NT2/D1 (cell line): ENCODE results near the gene SPATA2L.
"Not testable (repeated sequence)": the region's sequence is repeated elsewhere in the genome, so short reads cannot be mapped to it uniquely, and the experiment has no call there.

Source experiments
- DNase-seq: peaks from one replicate; pipeline ENCODE4 v3.0.0-alpha.2; 2011; ENCODE audit warnings: low read depth, low spot score
- H3K27me3 ChIP-seq: 2 replicates; pipeline ENCODE4 v1.6.0; 2011; ENCODE audit warnings: mild to moderate bottlenecking; ENCODE audit not compliant: insufficient read length, insufficient read depth
- H3K36me3 ChIP-seq: 2 replicates; pipeline ENCODE4 v1.6.1; 2011; ENCODE audit warnings: mild to moderate bottlenecking, low read length, mixed read lengths; ENCODE audit not compliant: insufficient read depth, insufficient read length
- H3K4me1 ChIP-seq: 2 replicates; pipeline ENCODE4 v1.5.1; 2011; ENCODE audit not compliant: insufficient read depth, insufficient read length
- H3K4me3 ChIP-seq: 2 replicates; pipeline ENCODE4 v1.5.1; 2011; ENCODE audit warnings: low read depth; ENCODE audit not compliant: insufficient read length
- H3K9ac ChIP-seq: 2 replicates; pipeline ENCODE4 v1.6.0; 2011; ENCODE audit warnings: low read depth; ENCODE audit not compliant: insufficient read length
- H3K9me3 ChIP-seq: 2 replicates; pipeline ENCODE4 v1.5.1; 2011; ENCODE audit warnings: mild to moderate bottlenecking, low read length; ENCODE audit not compliant: insufficient read depth
- SUZ12 ChIP-seq: IDR thresholded peaks from 2 replicates; pipeline ENCODE4 v1.6.1; 2011; ENCODE audit not compliant: insufficient read length, insufficient read depth; ENCODE audit errors: extremely low read depth
- YY1 ChIP-seq: IDR thresholded peaks from 2 replicates; pipeline ENCODE4 v1.6.1; 2011; ENCODE audit not compliant: insufficient read length, insufficient read depth
- ZNF274 ChIP-seq: IDR thresholded peaks from 2 replicates; pipeline ENCODE4 v1.6.1; 2011; ENCODE audit warnings: mild to moderate bottlenecking, low read depth, low read length

SPATA2L gene

DNA sequence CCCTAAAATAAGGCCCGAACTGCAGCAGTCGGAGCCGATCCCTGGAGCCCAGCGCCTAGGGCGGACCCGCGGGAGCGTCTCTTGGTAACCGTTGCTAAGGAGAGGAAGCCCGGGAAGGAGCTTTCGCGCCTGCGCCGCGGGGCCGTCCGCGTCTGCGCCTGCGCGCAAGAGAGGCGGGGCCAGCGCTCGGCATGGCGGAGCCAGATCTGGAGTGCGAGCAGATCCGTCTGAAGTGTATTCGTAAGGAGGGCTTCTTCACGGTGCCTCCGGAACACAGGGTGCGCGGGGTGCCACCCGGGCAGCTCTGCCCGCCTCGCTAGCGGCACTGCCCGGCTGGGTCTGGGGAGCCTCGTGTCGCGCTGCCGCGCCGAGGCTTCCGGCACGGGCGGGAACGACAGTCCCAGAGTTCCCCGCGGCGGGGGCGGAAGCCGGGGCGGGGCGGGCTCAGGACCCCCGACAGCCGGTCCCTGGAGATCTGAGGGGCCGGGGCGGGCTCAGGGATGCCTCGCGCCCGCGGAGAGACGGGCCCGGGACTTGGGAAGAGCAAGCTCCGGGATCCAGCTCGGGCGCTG lies 14.9 kb downstream of the SPATA2L start, which contains the start of gene CDK10:
CDK10 (plus strand) TSS at position 170 of the 572 bp plus-strand sequence; CDS start at position 192, 22 bp downstream.
- TF ChIP-seq SUZ12 (no peak), YY1 (peak; percentile 54)
- H3K36me3 ChIP-seq = peaks cover 50% of the 10 kb centered on the region
- H3K4me3 ChIP-seq = peak within 1 kb of the TSS; percentile 97
- peak within 1 kb of the TSS; percentile 99 for H3K9ac ChIP-seq
- H3K27me3 ChIP-seq = no peaks in the 10 kb centered on the region
- H3K9me3 ChIP-seq = peaks cover 31% of the 10 kb centered on the region; the same call in 1 of the 2 replicates
- peaks cover 13% of the 10 kb centered on the region for H3K4me1 ChIP-seq
- DNase-seq = peak; percentile 88

DNA sequence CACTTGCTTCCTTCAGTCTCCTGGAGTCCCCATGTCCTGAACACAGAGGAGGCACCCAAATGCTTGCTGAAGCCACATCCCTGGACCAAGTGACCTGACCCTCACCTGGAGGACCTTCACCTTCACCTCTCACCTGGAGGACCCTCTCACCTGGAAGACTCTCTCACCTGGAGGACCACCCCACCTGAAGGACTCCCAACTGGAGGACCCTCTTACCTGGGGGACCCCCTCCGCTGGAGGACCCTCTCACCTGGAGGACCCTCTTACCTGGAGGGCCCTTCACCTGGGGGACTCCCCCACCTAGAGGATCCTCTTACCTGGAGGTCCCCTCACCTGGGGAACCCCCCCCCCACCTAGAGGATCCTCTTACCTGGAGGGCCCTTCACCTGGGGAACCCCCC lies 15.6 kb downstream of the SPATA2L start:
- no peaks in the 10 kb centered on the region for H3K27me3 ChIP-seq
- H3K9ac ChIP-seq = no peak overlapping the region
- H3K4me3 ChIP-seq = no peak overlapping the region
- peaks cover 51% of the 10 kb centered on the region for H3K36me3 ChIP-seq
- DNase-seq = no peak
- H3K9me3 ChIP-seq = peaks cover 37% of the 10 kb centered on the region; the same call in 1 of the 2 replicates
- H3K4me1 ChIP-seq = peaks cover 8% of the 10 kb centered on the region
- TF ChIP-seq ZNF274 = no peak
- TF ChIP-seq SUZ12 = no peak
- TF ChIP-seq YY1 = no peak

DNA sequence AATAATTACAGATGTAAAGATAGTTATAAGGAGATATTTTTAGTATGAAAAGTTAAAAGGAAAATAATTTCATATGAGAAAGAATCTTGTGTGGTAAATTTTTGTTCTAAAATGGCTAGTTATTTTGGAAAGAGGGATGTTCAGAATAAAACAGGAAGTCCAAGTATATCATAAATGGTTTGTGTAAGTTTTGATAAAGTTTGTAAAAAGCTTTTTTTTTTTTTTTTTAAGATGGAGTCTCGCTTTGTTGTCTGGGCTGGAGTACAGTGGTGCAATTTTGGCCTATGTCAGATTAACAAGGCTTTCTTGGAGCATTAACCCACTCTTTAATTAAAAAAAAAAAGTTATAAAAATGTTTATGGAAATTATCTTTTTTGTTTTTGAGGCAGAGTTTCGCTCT lies 23.2 kb downstream of the SPATA2L start:
- Histone ChIP-seq H3K4me1 (no peaks in the 10 kb centered on the region), H3K27me3 (no peaks in the 10 kb centered on the region), H3K36me3 (peaks cover 26% of the 10 kb centered on the region), H3K9ac (no peak overlapping the region), H3K4me3 (no peak overlapping the region), H3K9me3 (peaks cover 61% of the 10 kb centered on the region)
- no peak for TF ChIP-seq ZNF274
- TF ChIP-seq YY1 = no peak
- TF ChIP-seq SUZ12 = no peak
- DNase-seq = no peak

DNA sequence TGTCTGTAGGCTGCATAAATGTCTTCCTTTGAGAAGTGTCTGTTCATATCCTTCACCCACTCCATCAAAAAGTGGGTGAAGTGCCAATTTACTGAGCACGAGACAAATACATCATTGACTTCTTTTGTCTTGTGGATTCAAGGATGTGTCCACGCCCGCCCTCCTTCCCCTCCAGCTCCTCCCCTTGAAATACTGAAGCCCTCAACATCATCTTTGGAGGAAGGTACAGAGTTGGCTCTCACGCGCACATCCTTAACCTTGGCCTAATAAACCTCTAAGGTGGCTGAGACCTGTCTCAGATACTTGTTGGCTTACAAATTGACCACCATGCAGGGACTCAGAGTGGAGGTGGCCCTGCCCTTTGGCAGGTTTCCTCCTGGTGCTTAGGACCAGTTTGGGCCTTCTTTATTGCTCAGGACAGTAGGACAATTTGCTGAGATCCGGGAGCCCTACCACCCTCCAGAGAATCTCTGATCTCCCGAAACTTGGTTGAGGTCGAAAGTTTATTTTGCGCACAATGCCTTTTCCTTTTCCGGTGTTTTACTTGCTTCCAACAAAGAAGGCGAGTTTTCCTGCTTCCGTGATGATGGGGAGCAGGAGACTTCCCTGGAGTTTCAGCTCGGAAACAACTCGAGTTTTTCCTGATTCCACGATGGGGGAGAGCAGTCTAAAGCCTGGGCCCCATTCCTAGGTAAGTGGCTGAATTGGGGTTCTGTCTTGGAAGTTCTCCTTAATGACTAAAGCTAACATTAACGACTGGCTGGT lies 29.1 kb downstream of the SPATA2L start:
- no peak for TF ChIP-seq SUZ12
- no peak for TF ChIP-seq ZNF274
- TF ChIP-seq YY1 = no peak
- Histone ChIP-seq H3K27me3 (no peaks in the 10 kb centered on the region), H3K4me1 (peaks cover 8% of the 10 kb centered on the region), H3K4me3 (no peak overlapping the region), H3K9me3 (peaks cover 13% of the 10 kb centered on the region), H3K36me3 (peaks cover 36% of the 10 kb centered on the region), H3K9ac (no peak overlapping the region)
- no peak for DNase-seq

DNA sequence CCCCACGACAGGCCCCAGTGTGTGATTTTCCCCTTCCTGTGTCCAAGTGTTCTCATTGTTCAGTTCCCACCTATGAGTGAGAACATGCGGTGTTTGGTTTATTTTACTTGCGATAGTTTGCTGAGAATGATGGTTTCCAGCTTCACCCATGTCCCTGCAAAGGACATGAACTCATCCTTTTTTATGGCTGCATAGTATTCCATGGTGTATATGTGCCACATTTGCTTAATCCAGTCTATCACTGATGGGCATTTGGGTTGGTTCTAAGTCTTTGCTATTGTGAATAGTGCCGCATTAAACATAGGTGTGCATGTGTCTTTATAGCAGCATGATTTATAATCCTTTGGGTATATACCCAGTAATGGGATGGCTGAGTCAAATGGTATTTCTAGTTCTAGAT lies 29.9 kb downstream of the SPATA2L start:
- not testable (repeated sequence) for H3K9me3 ChIP-seq, H3K27me3 ChIP-seq, H3K4me3 ChIP-seq, DNase-seq, H3K4me1 ChIP-seq, H3K9ac ChIP-seq
- H3K36me3 ChIP-seq = peaks cover 36% of the 10 kb centered on the region

DNA sequence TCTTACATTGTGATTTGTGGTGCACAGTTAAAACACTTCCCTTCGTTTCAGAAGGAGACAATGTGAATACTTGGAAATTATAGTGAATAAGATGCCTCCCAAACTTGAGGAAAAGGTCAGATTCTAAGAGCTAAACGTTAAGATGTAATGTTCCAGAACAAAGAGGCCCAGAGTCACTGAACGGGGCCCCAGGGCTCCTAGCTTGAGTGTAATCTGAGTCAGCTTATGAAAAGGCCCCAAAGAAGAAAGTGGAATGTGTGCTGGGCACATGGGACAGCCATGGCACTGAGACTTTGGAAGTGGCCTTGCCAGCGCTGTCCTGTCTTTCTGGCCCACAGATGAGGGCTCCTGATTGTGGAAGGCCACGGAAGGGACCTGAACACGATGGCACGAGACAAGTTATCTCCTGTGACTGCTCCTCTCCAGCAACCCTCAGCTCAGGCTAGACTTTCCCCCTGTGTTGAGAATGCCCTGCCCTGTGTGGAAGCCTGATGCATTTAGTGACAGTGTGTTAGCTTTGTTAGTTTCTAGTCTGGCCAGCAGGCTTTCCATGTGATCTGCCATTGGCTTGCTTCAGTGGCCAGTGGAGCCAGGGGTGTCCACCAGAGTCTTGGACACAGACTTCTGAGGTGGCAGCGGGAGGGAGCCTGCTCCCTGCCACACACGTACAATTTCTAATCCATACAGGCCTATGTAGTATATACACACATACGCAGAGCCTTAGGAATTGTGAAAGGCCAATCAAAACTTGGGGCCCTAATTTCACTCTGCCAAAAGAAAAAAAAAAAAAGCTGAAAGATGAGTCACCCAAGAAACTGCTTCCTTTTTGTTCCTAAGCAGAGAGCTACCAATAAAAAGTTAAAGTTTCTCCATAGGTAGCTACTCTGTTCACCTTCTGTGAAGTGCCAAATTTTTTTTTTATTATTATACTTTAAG lies 30.7 kb downstream of the SPATA2L start:
- H3K27me3 ChIP-seq = no peaks in the 10 kb centered on the region
- H3K9ac ChIP-seq = no peak overlapping the region
- H3K36me3 ChIP-seq = peaks cover 44% of the 10 kb centered on the region
- DNase-seq = no peak
- TF ChIP-seq YY1 (no peak), SUZ12 (no peak)
- peaks cover 8% of the 10 kb centered on the region for H3K4me1 ChIP-seq
- no peak overlapping the region for H3K4me3 ChIP-seq
- peaks cover 14% of the 10 kb centered on the region; the same call in 1 of the 2 replicates for H3K9me3 ChIP-seq

DNA sequence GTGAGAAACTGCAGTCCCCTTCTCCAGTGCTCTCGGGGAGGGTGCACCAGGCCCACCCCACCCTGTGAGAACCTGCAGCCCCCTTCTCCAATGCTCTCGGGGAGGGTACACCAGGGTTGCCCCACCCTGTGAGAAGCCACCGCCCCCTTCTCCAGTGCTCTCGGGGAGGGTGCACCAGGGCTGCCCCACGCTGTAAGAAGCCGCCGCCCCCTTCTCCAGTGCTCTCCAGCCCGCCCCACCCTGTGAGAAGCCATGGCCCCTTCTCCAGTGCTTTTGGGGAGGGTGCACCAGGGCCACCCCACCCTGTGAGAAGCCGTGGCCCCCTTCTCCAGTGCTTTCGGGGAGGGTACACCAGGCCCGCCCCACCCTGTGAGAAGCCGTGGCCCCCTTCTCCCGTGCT lies 31.8 kb downstream of the SPATA2L start:
- H3K9me3 ChIP-seq = peaks cover 17% of the 10 kb centered on the region; the same call in 1 of the 2 replicates
- no peaks in the 10 kb centered on the region for H3K27me3 ChIP-seq
- DNase-seq = no peak
- H3K4me1 ChIP-seq = peaks cover 8% of the 10 kb centered on the region
- H3K9ac ChIP-seq = no peak overlapping the region
- H3K36me3 ChIP-seq = peaks cover 48% of the 10 kb centered on the region
- no peak overlapping the region for H3K4me3 ChIP-seq
- no peak for TF ChIP-seq SUZ12
- TF ChIP-seq ZNF274 = no peak
- TF ChIP-seq YY1 = no peak
